ENCODE measurements around the gene MAK. TPM values are rescaled to one million over a fixed set of nuclear protein-coding genes. Genes with fewer than 3 reads are reported as not detected.
A peak's percentile ranks its signal among the peaks of the same experiment; 100 is the strongest.

Gene MAK
- total and polyA plus RNA-seq, 2 of the 13 experiments (the other 11 are each of a cell fraction or from before 2014, with no cell fraction given), result 0.04 TPM; not detected in 1

GRCh38 chr6:10837995-10838793 is at the start of gene MAK (continued):
- TF ChIP-seq ZNF275 (CRISPR knock-in tag; IDR thresholded peaks at IDR 0.05; ENCODE audit: borderline replicate concordance) (peak; percentile 50; the same call in 1 of the 2 replicates), POLR2A (IDR thresholded peaks at IDR 0.05; ENCODE audit: insufficient read depth in 1 of 2, low read depth in 2 of 2, low read length in 2 of 2) (peak; percentile 36 to 48; a peak in 3 of 4 replicates), SP5 (CRISPR knock-in tag; IDR thresholded peaks at IDR 0.05; ENCODE audit: borderline replicate concordance, low read depth) (peak; percentile 55; the same call in 1 of the 2 replicates), ZFP90 (CRISPR knock-in tag; IDR thresholded peaks at IDR 0.05; ENCODE audit: borderline replicate concordance) (peak; percentile 33; the same call in 1 of the 2 replicates), ZNF770 (CRISPR knock-in tag; IDR thresholded peaks at IDR 0.05) (no peak), ZNF766 (CRISPR knock-in tag; IDR thresholded peaks at IDR 0.05; ENCODE audit: borderline replicate concordance) (peak; percentile 64; the same call in 1 of the 2 replicates), AGO1 (IDR thresholded peaks at IDR 0.05; ENCODE audit: low read depth, low read length, poor library complexity, severe bottlenecking) (no peak), NFKB2 (CRISPR knock-in tag; IDR thresholded peaks at IDR 0.05; ENCODE audit: borderline replicate concordance) (peak; percentile 86; the same call in 1 of the 2 replicates), RFXANK (CRISPR knock-in tag; IDR thresholded peaks at IDR 0.05) (0 out of 2 replicates have a peak, but pooled peaks have one; percentile 26), ZNF383 (CRISPR knock-in tag; IDR thresholded peaks at IDR 0.05; ENCODE audit: borderline replicate concordance) (no peak), ZNF777 (CRISPR knock-in tag; IDR thresholded peaks at IDR 0.05) (peak; percentile 74), ZNF563 (CRISPR knock-in tag; IDR thresholded peaks at IDR 0.05) (0 out of 2 replicates have a peak, but pooled peaks have one; percentile 51)
- TF ChIP-seq, protein P1, sequence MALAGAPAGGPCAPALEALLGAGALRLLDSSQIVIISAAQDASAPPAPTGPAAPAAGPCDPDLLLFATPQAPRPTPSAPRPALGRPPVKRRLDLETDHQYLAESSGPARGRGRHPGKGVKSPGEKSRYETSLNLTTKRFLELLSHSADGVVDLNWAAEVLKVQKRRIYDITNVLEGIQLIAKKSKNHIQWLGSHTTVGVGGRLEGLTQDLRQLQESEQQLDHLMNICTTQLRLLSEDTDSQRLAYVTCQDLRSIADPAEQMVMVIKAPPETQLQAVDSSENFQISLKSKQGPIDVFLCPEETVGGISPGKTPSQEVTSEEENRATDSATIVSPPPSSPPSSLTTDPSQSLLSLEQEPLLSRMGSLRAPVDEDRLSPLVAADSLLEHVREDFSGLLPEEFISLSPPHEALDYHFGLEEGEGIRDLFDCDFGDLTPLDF (CRISPR knock-in tag; IDR thresholded peaks at IDR 0.05), result peak; percentile 83; the same call in 1 of the 2 replicates
- TF ChIP-seq, protein P2, sequence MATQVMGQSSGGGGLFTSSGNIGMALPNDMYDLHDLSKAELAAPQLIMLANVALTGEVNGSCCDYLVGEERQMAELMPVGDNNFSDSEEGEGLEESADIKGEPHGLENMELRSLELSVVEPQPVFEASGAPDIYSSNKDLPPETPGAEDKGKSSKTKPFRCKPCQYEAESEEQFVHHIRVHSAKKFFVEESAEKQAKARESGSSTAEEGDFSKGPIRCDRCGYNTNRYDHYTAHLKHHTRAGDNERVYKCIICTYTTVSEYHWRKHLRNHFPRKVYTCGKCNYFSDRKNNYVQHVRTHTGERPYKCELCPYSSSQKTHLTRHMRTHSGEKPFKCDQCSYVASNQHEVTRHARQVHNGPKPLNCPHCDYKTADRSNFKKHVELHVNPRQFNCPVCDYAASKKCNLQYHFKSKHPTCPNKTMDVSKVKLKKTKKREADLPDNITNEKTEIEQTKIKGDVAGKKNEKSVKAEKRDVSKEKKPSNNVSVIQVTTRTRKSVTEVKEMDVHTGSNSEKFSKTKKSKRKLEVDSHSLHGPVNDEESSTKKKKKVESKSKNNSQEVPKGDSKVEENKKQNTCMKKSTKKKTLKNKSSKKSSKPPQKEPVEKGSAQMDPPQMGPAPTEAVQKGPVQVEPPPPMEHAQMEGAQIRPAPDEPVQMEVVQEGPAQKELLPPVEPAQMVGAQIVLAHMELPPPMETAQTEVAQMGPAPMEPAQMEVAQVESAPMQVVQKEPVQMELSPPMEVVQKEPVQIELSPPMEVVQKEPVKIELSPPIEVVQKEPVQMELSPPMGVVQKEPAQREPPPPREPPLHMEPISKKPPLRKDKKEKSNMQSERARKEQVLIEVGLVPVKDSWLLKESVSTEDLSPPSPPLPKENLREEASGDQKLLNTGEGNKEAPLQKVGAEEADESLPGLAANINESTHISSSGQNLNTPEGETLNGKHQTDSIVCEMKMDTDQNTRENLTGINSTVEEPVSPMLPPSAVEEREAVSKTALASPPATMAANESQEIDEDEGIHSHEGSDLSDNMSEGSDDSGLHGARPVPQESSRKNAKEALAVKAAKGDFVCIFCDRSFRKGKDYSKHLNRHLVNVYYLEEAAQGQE (IDR thresholded peaks at IDR 0.05; ENCODE audit: borderline replicate concordance in 1 of 2, low read depth in 1 of 2, low read length in 2 of 2), result no peak
- TF ChIP-seq, protein P3, sequence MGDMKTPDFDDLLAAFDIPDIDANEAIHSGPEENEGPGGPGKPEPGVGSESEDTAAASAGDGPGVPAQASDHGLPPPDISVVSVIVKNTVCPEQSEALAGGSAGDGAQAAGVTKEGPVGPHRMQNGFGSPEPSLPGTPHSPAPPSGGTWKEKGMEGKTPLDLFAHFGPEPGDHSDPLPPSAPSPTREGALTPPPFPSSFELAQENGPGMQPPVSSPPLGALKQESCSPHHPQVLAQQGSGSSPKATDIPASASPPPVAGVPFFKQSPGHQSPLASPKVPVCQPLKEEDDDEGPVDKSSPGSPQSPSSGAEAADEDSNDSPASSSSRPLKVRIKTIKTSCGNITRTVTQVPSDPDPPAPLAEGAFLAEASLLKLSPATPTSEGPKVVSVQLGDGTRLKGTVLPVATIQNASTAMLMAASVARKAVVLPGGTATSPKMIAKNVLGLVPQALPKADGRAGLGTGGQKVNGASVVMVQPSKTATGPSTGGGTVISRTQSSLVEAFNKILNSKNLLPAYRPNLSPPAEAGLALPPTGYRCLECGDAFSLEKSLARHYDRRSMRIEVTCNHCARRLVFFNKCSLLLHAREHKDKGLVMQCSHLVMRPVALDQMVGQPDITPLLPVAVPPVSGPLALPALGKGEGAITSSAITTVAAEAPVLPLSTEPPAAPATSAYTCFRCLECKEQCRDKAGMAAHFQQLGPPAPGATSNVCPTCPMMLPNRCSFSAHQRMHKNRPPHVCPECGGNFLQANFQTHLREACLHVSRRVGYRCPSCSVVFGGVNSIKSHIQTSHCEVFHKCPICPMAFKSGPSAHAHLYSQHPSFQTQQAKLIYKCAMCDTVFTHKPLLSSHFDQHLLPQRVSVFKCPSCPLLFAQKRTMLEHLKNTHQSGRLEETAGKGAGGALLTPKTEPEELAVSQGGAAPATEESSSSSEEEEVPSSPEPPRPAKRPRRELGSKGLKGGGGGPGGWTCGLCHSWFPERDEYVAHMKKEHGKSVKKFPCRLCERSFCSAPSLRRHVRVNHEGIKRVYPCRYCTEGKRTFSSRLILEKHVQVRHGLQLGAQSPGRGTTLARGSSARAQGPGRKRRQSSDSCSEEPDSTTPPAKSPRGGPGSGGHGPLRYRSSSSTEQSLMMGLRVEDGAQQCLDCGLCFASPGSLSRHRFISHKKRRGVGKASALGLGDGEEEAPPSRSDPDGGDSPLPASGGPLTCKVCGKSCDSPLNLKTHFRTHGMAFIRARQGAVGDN (CRISPR knock-in tag; IDR thresholded peaks at IDR 0.05), result peak; percentile 85
